Kidney (tissue), 14 donors: ENCODE measurements around the gene LCLAT1. TPM values are rescaled to one million over a fixed set of nuclear protein-coding genes. Genes with fewer than 3 reads are reported as not detected.
A peak's percentile ranks its signal among the peaks of the same experiment; 100 is the strongest.

Source experiments
- DNase-seq, 5 donors: peaks; one replicate each; pipeline ENCODE4 v3.0.0-alpha.2; 2013 to 2020
- FAIRE-seq: peaks from 2 replicates; lab custom pipeline; 2012; peaks lifted over from hg19 to GRCh38; lab: Jason Lieb, UNC
- H3K27ac ChIP-seq, 2 donors: one replicate each; pipeline ENCODE4 v1.7.0; 2013; ENCODE audit warnings: low read depth in 2 of 2, low read length in 2 of 2, inconsistent platforms in 1 of 2
- H3K27me3 ChIP-seq: one replicate; pipeline ENCODE4 v1.7.1; 2013; ENCODE audit warnings: low read length, inconsistent platforms; ENCODE audit not compliant: control insufficient read depth, insufficient read depth
- H3K36me3 ChIP-seq, 3 donors: one replicate each; pipeline versions ENCODE4 v1.7.0 to v1.7.1; 2013; ENCODE audit warnings: low read length in 3 of 3, control low read depth in 1 of 3, inconsistent platforms in 1 of 3; ENCODE audit not compliant: insufficient read depth in 3 of 3, control insufficient read depth in 2 of 3
- H3K4me1 ChIP-seq, 3 donors: one replicate each; pipeline versions ENCODE4 v1.7.0 to v1.7.1; 2013; ENCODE audit warnings: low read length in 3 of 3, inconsistent platforms in 1 of 3, low read depth in 1 of 3; ENCODE audit not compliant: control insufficient read depth in 2 of 3, insufficient read depth in 2 of 3
- H3K4me3 ChIP-seq, 3 donors: one replicate each; pipeline versions ENCODE4 v1.7.0 to v1.8.1; 2013; ENCODE audit warnings: low read length in 3 of 3, control low read depth in 1 of 3, inconsistent platforms in 1 of 3
- H3K9ac ChIP-seq, 3 donors: one replicate each; pipeline versions ENCODE4 v1.7.0 to v1.7.1; 2013; ENCODE audit warnings: low read length in 3 of 3, control low read depth in 1 of 3, inconsistent platforms in 1 of 3
- H3K9me3 ChIP-seq, 3 donors: one replicate each; pipeline versions ENCODE4 v1.7.0 to v1.7.1; 2013; ENCODE audit warnings: low read length in 3 of 3, control low read depth in 1 of 3, inconsistent platforms in 1 of 3; ENCODE audit not compliant: control insufficient read depth in 2 of 3, insufficient read depth in 1 of 3
- intact Hi-C: fragments of 100-400 bp; cut with DNase I; formaldehyde crosslinking; loops from one replicate; pipeline ENCODE4 v1.11.1; 2022
- polyA plus RNA-seq: library from polyadenylated mRNA; stranded (reverse); fragments of 350-450 nt; fragmentation: Illumina TruSeq; extraction: RNeasy Lipid Tissue Mini Kit (QIAGEN cat#74804); gene quantifications from one replicate; pipeline ENCODE4 v1.2.3, GENCODE V29; 2014; ENCODE audit warnings: low read depth, low replicate concordance; ENCODE audit not compliant: insufficient read depth
- total RNA-seq: library from RNA; stranded (reverse); fragmentation: NEBNext Ultra II Directional; extraction: Animal tissue kit (Norgen Biotek cat#: 25700); gene quantifications from one replicate; pipeline ENCODE4 v1.2.1, GENCODE V29; 2021
- TF ChIP-seq, protein P1 (sequence below): IDR thresholded peaks from 3 replicates; pipeline ENCODE4 v1.5.1; 2012; ENCODE audit warnings: mild to moderate bottlenecking, moderate library complexity, borderline replicate concordance; ENCODE audit not compliant: insufficient read depth; ENCODE audit errors: extremely low read depth
- donor health status: control.
- donor health status: control.
- donor health status: control.
- donor health status: control.
- donor health status: control.
- donor health status: DM: yes; HTN: yes; CAD: no.
- donor health status: Normal renal cell carcinoma (clear cell type).

The LCLAT1 gene
- total and polyA plus RNA-seq, 2 donors from 2014 or later: 5.6 to 19.4 TPM

DNA sequence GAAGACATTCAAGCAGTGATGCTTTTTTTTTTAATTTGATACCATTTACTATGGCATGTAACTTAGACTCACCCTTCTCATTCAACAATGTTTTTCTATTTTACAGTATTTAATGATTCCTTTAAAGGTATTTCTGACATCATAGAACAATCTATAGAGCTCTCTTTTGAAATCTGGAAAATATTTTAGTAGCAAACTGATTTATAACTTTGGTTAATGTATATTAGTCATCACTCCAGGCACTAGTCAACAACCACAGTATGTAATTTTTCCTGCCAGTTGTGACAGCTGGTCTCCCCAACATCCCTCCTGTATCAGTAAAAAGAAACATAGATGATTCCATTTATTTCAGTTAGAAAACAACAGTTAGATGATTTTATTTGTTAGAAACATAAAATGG is 122.9 kb downstream of the LCLAT1 start:
- H3K36me3 ChIP-seq: peaks cover 0 to 18% (median 2%) of the 10 kb centered on the region in 3 donors
- intact Hi-C loops: no loop called here
- no peak for FAIRE-seq

DNA sequence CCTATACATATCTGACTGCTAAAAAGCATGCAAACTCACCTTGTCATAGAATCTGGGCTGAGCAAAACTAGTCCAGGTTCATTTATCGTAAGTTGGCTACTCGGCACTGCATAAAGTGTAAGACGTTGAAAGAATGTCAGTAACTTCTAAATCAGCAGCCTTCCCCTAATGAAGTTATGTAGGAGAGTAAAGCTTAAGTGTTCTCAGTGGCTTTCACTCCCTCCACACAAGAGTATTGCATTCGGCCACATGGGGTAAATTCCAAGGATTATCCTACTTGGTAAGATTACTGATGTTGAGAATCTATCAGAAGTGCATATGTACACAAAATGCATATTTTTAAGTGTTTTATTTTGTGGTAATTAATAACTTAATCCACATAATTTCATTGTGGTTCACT is 130.1 kb downstream of the LCLAT1 start:
- FAIRE-seq (no peak), DNase-seq (peak in 1 of 5 donors; percentile 11)
- Histone ChIP-seq H3K9me3 (no peaks in the 10 kb centered on the region), H3K27me3 (no peaks in the 10 kb centered on the region), H3K9ac (no peak overlapping the region), H3K27ac (no peak overlapping the region), H3K4me1 (no peaks in the 10 kb centered on the region), H3K4me3 (no peak overlapping the region), H3K36me3 (no peaks in the 10 kb centered on the region)
- intact Hi-C loops: no loop called here
- TF ChIP-seq, protein P1, sequence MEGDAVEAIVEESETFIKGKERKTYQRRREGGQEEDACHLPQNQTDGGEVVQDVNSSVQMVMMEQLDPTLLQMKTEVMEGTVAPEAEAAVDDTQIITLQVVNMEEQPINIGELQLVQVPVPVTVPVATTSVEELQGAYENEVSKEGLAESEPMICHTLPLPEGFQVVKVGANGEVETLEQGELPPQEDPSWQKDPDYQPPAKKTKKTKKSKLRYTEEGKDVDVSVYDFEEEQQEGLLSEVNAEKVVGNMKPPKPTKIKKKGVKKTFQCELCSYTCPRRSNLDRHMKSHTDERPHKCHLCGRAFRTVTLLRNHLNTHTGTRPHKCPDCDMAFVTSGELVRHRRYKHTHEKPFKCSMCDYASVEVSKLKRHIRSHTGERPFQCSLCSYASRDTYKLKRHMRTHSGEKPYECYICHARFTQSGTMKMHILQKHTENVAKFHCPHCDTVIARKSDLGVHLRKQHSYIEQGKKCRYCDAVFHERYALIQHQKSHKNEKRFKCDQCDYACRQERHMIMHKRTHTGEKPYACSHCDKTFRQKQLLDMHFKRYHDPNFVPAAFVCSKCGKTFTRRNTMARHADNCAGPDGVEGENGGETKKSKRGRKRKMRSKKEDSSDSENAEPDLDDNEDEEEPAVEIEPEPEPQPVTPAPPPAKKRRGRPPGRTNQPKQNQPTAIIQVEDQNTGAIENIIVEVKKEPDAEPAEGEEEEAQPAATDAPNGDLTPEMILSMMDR: no peak

More for the DNA sequence above, 122.9 kb downstream of the LCLAT1 start:
- Histone ChIP-seq H3K4me3 (no peak overlapping the region), H3K27me3 (no peaks in the 10 kb centered on the region), H3K9me3 (no peaks in the 10 kb centered on the region), H3K27ac (no peak overlapping the region), H3K4me1 (no peaks in the 10 kb centered on the region), H3K9ac (no peak overlapping the region)
- DNase-seq: no peak
- TF ChIP-seq, protein P1: no peak

DNA sequence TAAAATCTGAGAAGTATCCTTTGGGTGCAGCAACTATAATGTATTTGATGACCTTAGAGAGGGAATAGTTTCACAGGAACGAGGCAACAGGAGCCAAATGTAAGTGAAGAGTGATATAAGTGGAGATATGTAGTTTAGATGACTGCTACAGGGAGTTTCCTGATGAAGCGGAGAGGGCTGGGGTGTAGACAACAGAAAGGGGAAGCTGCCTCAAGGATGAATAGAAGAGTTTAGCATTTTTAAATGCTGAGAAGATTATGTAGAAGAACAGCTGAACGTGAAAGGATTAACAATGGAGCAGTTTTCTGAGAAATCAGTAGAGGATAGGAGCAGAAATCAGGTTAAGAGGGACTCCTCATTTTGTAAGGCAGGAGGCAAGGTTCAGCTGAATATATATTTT is 133.3 kb downstream of the LCLAT1 start:
- Histone ChIP-seq H3K4me3 (no peak overlapping the region), H3K9ac (no peak overlapping the region), H3K27ac (no peak overlapping the region), H3K27me3 (no peaks in the 10 kb centered on the region), H3K36me3 (no peaks in the 10 kb centered on the region), H3K4me1 (no peaks in the 10 kb centered on the region), H3K9me3 (no peaks in the 10 kb centered on the region)
- no peak for DNase-seq
- no peak for FAIRE-seq
- TF ChIP-seq, protein P1: no peak
- intact Hi-C loops: no loop called here

DNA sequence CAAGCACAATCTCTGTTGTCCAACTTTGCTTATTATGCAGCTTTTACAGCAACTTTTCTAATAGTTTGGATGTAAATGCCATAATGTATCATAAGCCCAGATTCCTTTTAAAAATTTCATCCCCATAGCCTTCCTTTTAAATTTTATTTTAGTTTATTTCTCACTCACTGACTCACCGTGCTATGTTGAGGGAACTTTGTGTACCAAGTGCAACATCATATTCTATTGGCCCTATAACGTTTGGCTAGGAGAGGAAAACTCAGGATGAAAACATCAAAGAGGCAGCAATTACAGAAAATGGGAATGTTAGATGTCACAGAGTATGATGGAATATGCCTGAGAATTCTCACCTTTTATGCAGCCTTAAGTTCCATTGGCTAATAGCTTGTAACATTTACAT is 135.5 kb downstream of the LCLAT1 start:
- no peaks in the 10 kb centered on the region for H3K9me3 ChIP-seq
- H3K4me1 ChIP-seq: no peaks in the 10 kb centered on the region
- DNase-seq: no peak
- TF ChIP-seq, protein P1: no peak
- intact Hi-C loops: no loop called here
- FAIRE-seq: no peak
- H3K9ac ChIP-seq: no peak overlapping the region
- H3K4me3 ChIP-seq: no peak overlapping the region
- H3K27me3 ChIP-seq: no peaks in the 10 kb centered on the region
- no peak overlapping the region for H3K27ac ChIP-seq
- H3K36me3 ChIP-seq: no peaks in the 10 kb centered on the region
